ENCODE measurements around the gene CCND1.

Gene CCND1

DNA sequence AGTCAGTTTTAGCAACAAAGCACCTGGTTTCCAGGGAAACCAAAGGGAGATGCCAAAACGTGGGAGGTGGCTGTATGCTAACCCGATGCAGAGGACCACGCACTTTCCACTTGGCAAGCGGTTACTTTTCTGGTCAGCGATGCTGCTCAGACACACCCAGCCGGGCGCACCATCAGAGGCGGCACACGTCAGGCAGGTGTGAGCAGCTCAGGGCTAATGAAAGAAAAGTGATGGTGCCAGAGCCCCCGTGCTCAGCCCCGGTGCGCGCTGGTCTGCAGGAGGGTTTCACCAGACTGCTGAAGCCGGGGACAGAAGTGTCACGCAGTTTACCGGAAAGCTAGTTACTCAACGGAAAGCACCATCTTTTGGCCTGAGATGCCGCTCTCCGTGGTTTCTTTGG lies 28.5 kb downstream of the CCND1 start:
- peaks cover 43 to 51% of the 10 kb centered on the region in 2 experiments for H3K36me3 ChIP-seq (ENCODE audit: control insufficient read depth in 1 of 2, insufficient read depth in 2 of 2, low read length in 2 of 2)
- no peak overlapping the region for H2BK12ac ChIP-seq (ENCODE audit: low read length)
- WGBS (ENCODE audit: extremely low coverage, insufficient coverage, insufficient read length) = no CpG with 5 or more reads among the region's 19 CpGs
- H4K12ac ChIP-seq (ENCODE audit: low read depth, low read length) = no peak overlapping the region
- H3K79me1 ChIP-seq (ENCODE audit: low read length) = no peaks in the 10 kb centered on the region
- H3K9me3 ChIP-seq (ENCODE audit: insufficient read depth, low read depth, low read length) = no peaks in the 10 kb centered on the region
- DNase-seq = no peak
- no peak overlapping the region for H3K4ac ChIP-seq (ENCODE audit: low read depth, low read length)
- H2AK5ac ChIP-seq (ENCODE audit: low read length) = no peak overlapping the region
- H3K18ac ChIP-seq (ENCODE audit: low read length) = no peak overlapping the region
- no peak overlapping the region for H3K4me3 ChIP-seq (ENCODE audit: low read depth, low read length)
- no peaks in the 10 kb centered on the region for H3K27me3 ChIP-seq (ENCODE audit: insufficient read depth, low read length)
- no peak overlapping the region for H3K4me2 ChIP-seq (ENCODE audit: low read length)
- peaks cover 4 to 5% of the 10 kb centered on the region in 2 experiments for H3K4me1 ChIP-seq (ENCODE audit: control insufficient read depth in 1 of 2, insufficient read depth in 2 of 2, low read length in 2 of 2)
- H3K27ac ChIP-seq (ENCODE audit: low read depth, low read length) = no peak overlapping the region
- peaks cover under 1% of the 10 kb centered on the region for H3K79me2 ChIP-seq (ENCODE audit: control insufficient read depth, insufficient read depth, low read length, poor library complexity)
- H3K23ac ChIP-seq (ENCODE audit: low read length) = no peak overlapping the region
- no peak overlapping the region for H2AFZ ChIP-seq (ENCODE audit: insufficient read depth, low read length, poor library complexity)
- no peak overlapping the region for H2BK120ac ChIP-seq (ENCODE audit: insufficient read depth, low read length, poor library complexity)
- no peak overlapping the region for H3K14ac ChIP-seq (ENCODE audit: low read length)
- H2BK5ac ChIP-seq (ENCODE audit: low read depth, low read length, poor library complexity) = no peak overlapping the region
- no peak overlapping the region for H3K9ac ChIP-seq (ENCODE audit: low read length)
- H4K8ac ChIP-seq (ENCODE audit: low read depth, low read length) = no peak overlapping the region
- H4K91ac ChIP-seq (ENCODE audit: low read depth, low read length) = no peak overlapping the region

DNA sequence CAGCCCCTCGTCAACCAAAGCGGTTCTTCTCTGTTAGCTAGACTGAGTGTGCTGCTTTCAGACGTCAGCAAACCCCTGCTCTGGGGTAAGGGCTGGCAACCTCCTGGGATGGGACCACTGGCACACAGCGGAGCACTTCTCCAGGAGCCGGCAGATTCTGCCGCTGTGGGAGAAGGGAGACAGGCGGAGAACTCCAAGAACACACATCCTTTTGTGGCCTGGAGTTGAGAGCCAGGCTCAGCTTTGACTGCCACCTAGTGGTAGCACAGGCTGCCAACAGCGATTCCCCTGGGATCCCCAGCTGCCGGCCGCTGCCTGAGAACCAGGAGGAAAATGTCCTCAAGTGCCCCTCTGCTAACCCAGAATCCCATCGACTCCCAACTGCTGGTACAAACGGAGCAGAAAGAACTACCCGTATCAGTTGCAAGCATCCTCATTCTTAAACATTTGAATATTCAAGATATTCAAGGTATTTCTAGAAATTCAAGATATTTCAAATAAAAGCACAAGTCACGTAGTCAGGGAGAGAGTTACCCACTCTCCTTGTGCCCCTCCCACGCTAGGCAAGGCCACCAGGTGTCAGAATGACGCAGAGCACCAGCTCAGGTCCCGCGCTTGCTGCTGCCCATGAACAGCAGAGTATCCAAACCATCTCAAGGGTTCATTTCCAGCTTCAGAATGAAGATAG lies 29.3 kb downstream of the CCND1 start:
- DNase-seq = peak; percentile 96 to 98
- Histone ChIP-seq H3K36me3 (ENCODE audit: control insufficient read depth in 1 of 2, insufficient read depth in 2 of 2, low read length in 2 of 2) (peaks cover 37 to 45% of the 10 kb centered on the region in 2 experiments), H3K9ac (ENCODE audit: low read length) (no peak overlapping the region), H3K27ac (ENCODE audit: low read depth, low read length) (no peak overlapping the region), H4K91ac (ENCODE audit: low read depth, low read length) (no peak overlapping the region), H3K4ac (ENCODE audit: low read depth, low read length) (no peak overlapping the region), H3K23ac (ENCODE audit: low read length) (no peak overlapping the region), H3K79me2 (ENCODE audit: control insufficient read depth, insufficient read depth, low read length, poor library complexity) (peaks cover 7% of the 10 kb centered on the region), H3K14ac (ENCODE audit: low read length) (no peak overlapping the region), H2AFZ (ENCODE audit: insufficient read depth, low read length, poor library complexity) (no peak overlapping the region), H2BK12ac (ENCODE audit: low read length) (no peak overlapping the region), H4K12ac (ENCODE audit: low read depth, low read length) (no peak overlapping the region), H2BK120ac (ENCODE audit: insufficient read depth, low read length, poor library complexity) (no peak overlapping the region), H3K4me2 (ENCODE audit: low read length) (no peak overlapping the region), H4K8ac (ENCODE audit: low read depth, low read length) (no peak overlapping the region), H3K9me3 (ENCODE audit: insufficient read depth, low read depth, low read length) (no peaks in the 10 kb centered on the region), H3K4me1 (ENCODE audit: control insufficient read depth in 1 of 2, insufficient read depth in 2 of 2, low read length in 2 of 2) (peaks cover 4 to 6% of the 10 kb centered on the region in 2 experiments), H3K18ac (ENCODE audit: low read length) (no peak overlapping the region), H3K27me3 (ENCODE audit: insufficient read depth, low read length) (no peaks in the 10 kb centered on the region), H3K4me3 (ENCODE audit: low read depth, low read length) (no peak overlapping the region), H2AK5ac (ENCODE audit: low read length) (no peak overlapping the region), H3K79me1 (ENCODE audit: low read length) (peaks cover 5% of the 10 kb centered on the region), H2BK5ac (ENCODE audit: low read depth, low read length, poor library complexity) (no peak overlapping the region)
- no CpG with 5 or more reads among the region's 18 CpGs for WGBS (ENCODE audit: extremely low coverage, insufficient coverage, insufficient read length)

DNA sequence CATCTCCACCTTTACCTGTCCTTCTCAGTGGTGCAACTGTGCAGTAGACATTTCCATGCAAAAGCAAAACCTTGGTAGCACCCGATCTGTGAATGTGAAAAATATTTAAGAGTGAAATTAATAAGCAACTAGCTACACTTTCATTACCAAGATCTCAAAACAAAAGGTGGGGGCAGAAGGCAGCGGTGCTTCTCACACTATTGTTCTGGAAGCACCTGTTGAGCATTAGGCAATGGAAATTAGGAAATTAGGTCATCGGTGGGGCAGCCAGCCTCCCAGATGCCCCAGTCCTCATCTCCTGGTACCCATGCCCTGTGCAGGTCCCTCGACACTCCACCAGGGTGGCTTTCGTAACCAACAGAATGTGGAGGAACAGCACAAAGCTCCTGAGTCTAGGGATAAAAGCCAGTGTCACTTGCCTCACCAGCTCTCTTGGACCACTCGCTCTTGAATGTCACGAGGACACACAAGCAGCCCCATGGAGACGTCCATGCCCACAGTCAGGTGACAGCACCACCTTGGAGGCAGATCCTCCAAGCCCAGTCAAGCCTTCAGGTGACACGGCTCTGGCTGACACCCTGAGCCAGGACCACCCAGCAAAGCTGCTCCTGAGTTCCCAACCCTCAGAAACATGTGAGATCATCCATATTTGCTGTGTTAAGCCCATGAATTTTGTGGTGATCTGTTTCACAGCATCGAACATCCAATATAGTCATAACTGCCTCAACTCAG lies 30.9 kb downstream of the CCND1 start:
- H3K4ac ChIP-seq (ENCODE audit: low read depth, low read length) = no peak overlapping the region
- H3K9ac ChIP-seq (ENCODE audit: low read length) = no peak overlapping the region
- H4K8ac ChIP-seq (ENCODE audit: low read depth, low read length) = no peak overlapping the region
- H3K14ac ChIP-seq (ENCODE audit: low read length) = no peak overlapping the region
- H3K18ac ChIP-seq (ENCODE audit: low read length) = no peak overlapping the region
- H3K4me1 ChIP-seq (ENCODE audit: control insufficient read depth in 1 of 2, insufficient read depth in 2 of 2, low read length in 2 of 2) = peaks cover 4 to 6% of the 10 kb centered on the region in 2 experiments
- H3K23ac ChIP-seq (ENCODE audit: low read length) = no peak overlapping the region
- H2BK12ac ChIP-seq (ENCODE audit: low read length) = no peak overlapping the region
- no peak overlapping the region for H2BK120ac ChIP-seq (ENCODE audit: insufficient read depth, low read length, poor library complexity)
- H3K27me3 ChIP-seq (ENCODE audit: insufficient read depth, low read length) = no peaks in the 10 kb centered on the region
- peaks cover 5% of the 10 kb centered on the region for H3K79me1 ChIP-seq (ENCODE audit: low read length)
- H3K79me2 ChIP-seq (ENCODE audit: control insufficient read depth, insufficient read depth, low read length, poor library complexity) = peaks cover 7% of the 10 kb centered on the region
- no peak overlapping the region for H4K91ac ChIP-seq (ENCODE audit: low read depth, low read length)
- no peak overlapping the region for H2AK5ac ChIP-seq (ENCODE audit: low read length)
- no peak overlapping the region for H2AFZ ChIP-seq (ENCODE audit: insufficient read depth, low read length, poor library complexity)
- no peak overlapping the region for H3K4me2 ChIP-seq (ENCODE audit: low read length)
- no peak overlapping the region for H3K4me3 ChIP-seq (ENCODE audit: low read depth, low read length)
- no peak overlapping the region for H3K27ac ChIP-seq (ENCODE audit: low read depth, low read length)
- H3K9me3 ChIP-seq (ENCODE audit: insufficient read depth, low read depth, low read length) = no peaks in the 10 kb centered on the region
- H4K12ac ChIP-seq (ENCODE audit: low read depth, low read length) = no peak overlapping the region
- WGBS (ENCODE audit: extremely low coverage, insufficient coverage, insufficient read length) = no CpG with 5 or more reads among the region's 10 CpGs
- DNase-seq = peak in 1 of 2 donors; percentile 51
- peaks cover 26 to 34% of the 10 kb centered on the region in 2 experiments for H3K36me3 ChIP-seq (ENCODE audit: control insufficient read depth in 1 of 2, insufficient read depth in 2 of 2, low read length in 2 of 2)
- no peak overlapping the region for H2BK5ac ChIP-seq (ENCODE audit: low read depth, low read length, poor library complexity)

DNA sequence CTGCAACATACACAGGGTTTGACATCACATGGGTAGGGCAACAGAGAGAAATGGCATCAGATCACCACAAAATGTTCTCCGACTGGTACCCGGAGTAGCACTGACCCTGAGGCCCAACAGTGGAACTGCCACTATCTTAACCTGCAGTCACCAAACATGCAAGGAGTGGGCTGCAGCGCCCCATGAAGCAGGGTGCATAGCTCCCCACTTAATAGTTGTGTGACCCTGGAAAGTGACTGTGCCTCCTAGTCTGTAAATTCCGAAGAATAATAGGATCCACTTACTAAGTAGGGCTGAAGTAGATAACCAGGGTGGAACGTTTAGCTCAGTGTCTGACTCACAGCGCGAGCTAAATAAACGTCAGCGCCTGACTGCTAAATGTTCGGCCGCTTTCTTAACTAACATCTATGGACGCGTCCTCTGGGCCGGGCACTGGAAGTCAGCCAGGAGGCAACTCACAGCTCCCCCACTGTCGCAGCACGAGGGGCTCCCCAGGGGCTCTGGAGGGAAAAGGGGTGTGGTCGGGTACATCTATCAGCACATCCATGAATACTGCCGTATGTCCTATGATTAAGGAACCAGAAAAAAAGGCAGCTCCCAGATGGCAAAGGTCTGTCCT lies 33.4 kb downstream of the CCND1 start:
- Histone ChIP-seq H3K23ac (ENCODE audit: low read length) (no peak overlapping the region), H2BK5ac (ENCODE audit: low read depth, low read length, poor library complexity) (peak overlapping the region; percentile 57), H4K91ac (ENCODE audit: low read depth, low read length) (peak overlapping the region; percentile 84), H3K36me3 (ENCODE audit: control insufficient read depth in 1 of 2, insufficient read depth in 2 of 2, low read length in 2 of 2) (peaks cover 14 to 19% of the 10 kb centered on the region in 2 experiments), H3K79me1 (ENCODE audit: low read length) (peaks cover 5% of the 10 kb centered on the region), H3K9ac (ENCODE audit: low read length) (peak overlapping the region; percentile 99), H2AFZ (ENCODE audit: insufficient read depth, low read length, poor library complexity) (peak overlapping the region; percentile 75), H3K4me2 (ENCODE audit: low read length) (peak overlapping the region; percentile 87), H2AK5ac (ENCODE audit: low read length) (peak overlapping the region; percentile 93), H2BK12ac (ENCODE audit: low read length) (no peak overlapping the region), H3K27me3 (ENCODE audit: insufficient read depth, low read length) (no peaks in the 10 kb centered on the region), H3K14ac (ENCODE audit: low read length) (peak overlapping the region; percentile 89), H4K8ac (ENCODE audit: low read depth, low read length) (peak overlapping the region; percentile 96), H3K4ac (ENCODE audit: low read depth, low read length) (peak overlapping the region; percentile 85), H4K12ac (ENCODE audit: low read depth, low read length) (peak overlapping the region; percentile 88), H3K27ac (ENCODE audit: low read depth, low read length) (no peak overlapping the region), H3K18ac (ENCODE audit: low read length) (peak overlapping the region; percentile 94), H3K4me3 (ENCODE audit: low read depth, low read length) (peak overlapping the region; percentile 100), H3K4me1 (ENCODE audit: control insufficient read depth in 1 of 2, insufficient read depth in 2 of 2, low read length in 2 of 2) (peaks cover 4 to 6% of the 10 kb centered on the region in 2 experiments), H3K9me3 (ENCODE audit: insufficient read depth, low read depth, low read length) (no peaks in the 10 kb centered on the region), H3K79me2 (ENCODE audit: control insufficient read depth, insufficient read depth, low read length, poor library complexity) (peaks cover 7% of the 10 kb centered on the region), H2BK120ac (ENCODE audit: insufficient read depth, low read length, poor library complexity) (no peak overlapping the region)
- peak; percentile 61 to 67 for DNase-seq
- no CpG with 5 or more reads among the region's 18 CpGs for WGBS (ENCODE audit: extremely low coverage, insufficient coverage, insufficient read length)
